Esophagus muscularis mucosa (tissue), 3 donors: Measurements from ENCODE around the gene NR0B2.

Experiments
- CTCF ChIP-seq, 3 experiments: fragments of 200-600 bp in 2 of 3; fragments of 450-650 bp in 1 of 3; sonication (generic) in 2 of 3; IDR thresholded peaks; one replicate each; pipeline ENCODE4 v1.5.1; 2017 to 2019; ENCODE audit warnings: antibody characterized with exemption in 3 of 3, mild to moderate bottlenecking in 2 of 3, moderate library complexity in 1 of 3
- EP300 ChIP-seq: sonication (generic); formaldehyde crosslinking; IDR thresholded peaks from one replicate; pipeline ENCODE4 v1.6.1; 2017; ENCODE audit warnings: antibody characterized with exemption

DNA sequence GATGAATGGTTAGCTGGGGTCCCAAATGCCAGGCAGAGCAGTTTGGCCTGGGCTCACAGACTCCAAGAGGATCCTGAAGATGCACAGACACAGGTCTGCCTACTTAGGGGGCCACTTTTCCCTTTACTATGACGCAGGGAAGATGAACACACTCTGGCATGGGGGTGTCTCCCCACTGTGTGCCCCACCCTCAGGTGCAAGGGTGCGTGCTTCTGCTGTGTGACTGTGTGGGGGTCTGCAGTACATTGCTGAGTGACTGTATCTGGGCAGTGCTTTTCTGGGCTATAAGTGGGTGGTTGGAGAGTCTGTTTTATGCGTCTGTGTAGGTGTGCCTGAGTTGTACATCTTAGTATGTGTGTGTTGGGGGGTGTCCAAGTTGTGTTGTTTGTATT lies 3.8 kb downstream of the NR0B2 start:
- TF ChIP-seq EP300 (no peak), CTCF (IDR thresholded peaks at IDR 0.05) (no peak)
